ENCODE measurements around the gene PIK3C2G.

PIK3C2G gene

GRCh38 chr12:18306311-18306710 is 45.0 kb downstream of the PIK3C2G start:
- no peak for DNase-seq (ENCODE audit: low read depth)
- H3K4me3 ChIP-seq (replicated peaks; ENCODE audit: low read depth, low read length): no peak overlapping the region
- TF ChIP-seq CTCF (IDR thresholded peaks at IDR 0.05; ENCODE audit: low read length, missing control alignments): no peak

- no peak for TF ChIP-seq CTCF (IDR thresholded peaks at IDR 0.05; ENCODE audit: low read length, missing control alignments)
- H3K4me3 ChIP-seq (replicated peaks; ENCODE audit: low read depth, low read length): no peak overlapping the region
- no peak for DNase-seq (ENCODE audit: low read depth)
These were observed 52.0 kb downstream of the PIK3C2G start for GRCh38 chr12:18313306-18313705.

- DNase-seq (ENCODE audit: low read depth): peak; percentile 92
- TF ChIP-seq CTCF (IDR thresholded peaks at IDR 0.05; ENCODE audit: low read length, missing control alignments): peak; percentile 53
- no peak overlapping the region for H3K4me3 ChIP-seq (replicated peaks; ENCODE audit: low read depth, low read length)
These were observed 58.8 kb downstream of the PIK3C2G start for GRCh38 chr12:18320036-18320617.

- H3K4me3 ChIP-seq (replicated peaks; ENCODE audit: low read depth, low read length): no peak overlapping the region
- TF ChIP-seq CTCF (IDR thresholded peaks at IDR 0.05; ENCODE audit: low read length, missing control alignments): no peak
- DNase-seq (ENCODE audit: low read depth): no peak
These were observed 59.7 kb downstream of the PIK3C2G start for GRCh38 chr12:18320976-18321375.

GRCh38 chr12:18323159-18323558 is 61.8 kb downstream of the PIK3C2G start:
- DNase-seq (ENCODE audit: low read depth): peak; percentile 16
- no peak overlapping the region for H3K4me3 ChIP-seq (replicated peaks; ENCODE audit: low read depth, low read length)
- no peak for TF ChIP-seq CTCF (IDR thresholded peaks at IDR 0.05; ENCODE audit: low read length, missing control alignments)

GRCh38 chr12:18327036-18327435 is 65.7 kb downstream of the PIK3C2G start:
- no peak for DNase-seq (ENCODE audit: low read depth)
- H3K4me3 ChIP-seq (replicated peaks; ENCODE audit: low read depth, low read length): no peak overlapping the region
- TF ChIP-seq CTCF (IDR thresholded peaks at IDR 0.05; ENCODE audit: low read length, missing control alignments): no peak

GRCh38 chr12:18332173-18332572 is 70.9 kb downstream of the PIK3C2G start:
- DNase-seq (ENCODE audit: low read depth): no peak
- TF ChIP-seq CTCF (IDR thresholded peaks at IDR 0.05; ENCODE audit: low read length, missing control alignments): no peak
- no peak overlapping the region for H3K4me3 ChIP-seq (replicated peaks; ENCODE audit: low read depth, low read length)
